ENCODE measurements around the gene OLFML1. TPM values are rescaled to one million over a fixed set of nuclear protein-coding genes. Genes with fewer than 3 reads are reported as not detected.

The OLFML1 gene
- 100 to 1,000 TPM in 1 of 4 donors, 10 to 100 TPM in 2, 1 to 10 TPM in 1; 5.0 to 111 (median 23.8) TPM for total RNA-seq

- peak within 1 kb of the TSS; percentile 53 to 68 for H3K27ac ChIP-seq
- no peaks in the 10 kb centered on the region for H3K9me3 ChIP-seq
- peak within 1 kb of the TSS; percentile 16 to 32 for H3K4me3 ChIP-seq
- no peaks in the 10 kb centered on the region for H3K36me3 ChIP-seq
- TF ChIP-seq POLR2A (IDR thresholded peaks at IDR 0.05) (no peak), CTCF (IDR thresholded peaks at IDR 0.05) (no peak)
- peaks cover 0 to 6% of the 10 kb centered on the region in 2 donors for H3K4me1 ChIP-seq
- H3K27me3 ChIP-seq, result no peaks in the 10 kb centered on the region
- intact Hi-C loops (cut with DNase I; ENCODE audit: low total_unique reads), result no loop called here
- DNase-seq, result peak; percentile 37 to 39
Measured at GRCh38 chr11:7485186-7486097, at the start of gene OLFML1. Gene OLFML1 (plus strand): TSS chr11:7485506. CDS start chr11:7485876, 370 bp downstream.

- H3K4me3 ChIP-seq, result no peak overlapping the region
- no peak for TF ChIP-seq CTCF (IDR thresholded peaks at IDR 0.05)
- no peak for TF ChIP-seq POLR2A (IDR thresholded peaks at IDR 0.05)
- H3K27me3 ChIP-seq, result no peaks in the 10 kb centered on the region
- intact Hi-C loops (cut with DNase I; ENCODE audit: low total_unique reads), result no loop called here
- no peak for DNase-seq
- H3K9me3 ChIP-seq, result no peaks in the 10 kb centered on the region
- no peak overlapping the region for H3K27ac ChIP-seq
- H3K4me1 ChIP-seq, result no peaks in the 10 kb centered on the region
- no peaks in the 10 kb centered on the region for H3K36me3 ChIP-seq
Measured at GRCh38 chr11:7436146-7436545, 49.2 kb upstream of the OLFML1 start.

GRCh38 chr11:7436657-7437056, 48.6 kb upstream of the OLFML1 start:
- intact Hi-C loops (cut with DNase I; ENCODE audit: low total_unique reads), result no loop called here
- no peak for DNase-seq
- Histone ChIP-seq H3K27ac (no peak overlapping the region), H3K36me3 (no peaks in the 10 kb centered on the region), H3K27me3 (no peaks in the 10 kb centered on the region), H3K9me3 (no peaks in the 10 kb centered on the region), H3K4me1 (no peaks in the 10 kb centered on the region), H3K4me3 (no peak overlapping the region)
- TF ChIP-seq CTCF (IDR thresholded peaks at IDR 0.05) (no peak), POLR2A (IDR thresholded peaks at IDR 0.05) (no peak)

- no peaks in the 10 kb centered on the region for H3K36me3 ChIP-seq
- H3K4me1 ChIP-seq, result no peaks in the 10 kb centered on the region
- DNase-seq, result no peak
- intact Hi-C loops (cut with DNase I; ENCODE audit: low total_unique reads), result no loop called here
- no peak overlapping the region for H3K4me3 ChIP-seq
- H3K9me3 ChIP-seq, result no peaks in the 10 kb centered on the region
- no peaks in the 10 kb centered on the region for H3K27me3 ChIP-seq
- TF ChIP-seq POLR2A (IDR thresholded peaks at IDR 0.05) (no peak), CTCF (IDR thresholded peaks at IDR 0.05) (no peak)
- H3K27ac ChIP-seq, result no peak overlapping the region
Measured at GRCh38 chr11:7437696-7438095, 47.6 kb upstream of the OLFML1 start.

GRCh38 chr11:7439746-7440320, 45.5 kb upstream of the OLFML1 start:
- Histone ChIP-seq H3K36me3 (no peaks in the 10 kb centered on the region), H3K4me3 (no peak overlapping the region), H3K27ac (no peak overlapping the region), H3K27me3 (no peaks in the 10 kb centered on the region), H3K9me3 (no peaks in the 10 kb centered on the region), H3K4me1 (no peaks in the 10 kb centered on the region)
- TF ChIP-seq CTCF (IDR thresholded peaks at IDR 0.05) (no peak), POLR2A (IDR thresholded peaks at IDR 0.05) (no peak)
- DNase-seq, result no peak
- intact Hi-C loops (cut with DNase I; ENCODE audit: low total_unique reads), result no loop called here

Measured in uterus (tissue), 4 donors.